ENCODE measurements around the gene BOD1L1. TPM values are rescaled to one million over a fixed set of nuclear protein-coding genes. Genes with fewer than 3 reads are reported as not detected.
A peak's percentile ranks its signal among the peaks of the same experiment; 100 is the strongest.

Gene BOD1L1
- total RNA-seq, 4 donors from 2014 or later: 30.3 to 39.8 (median 34.8) TPM

DNA sequence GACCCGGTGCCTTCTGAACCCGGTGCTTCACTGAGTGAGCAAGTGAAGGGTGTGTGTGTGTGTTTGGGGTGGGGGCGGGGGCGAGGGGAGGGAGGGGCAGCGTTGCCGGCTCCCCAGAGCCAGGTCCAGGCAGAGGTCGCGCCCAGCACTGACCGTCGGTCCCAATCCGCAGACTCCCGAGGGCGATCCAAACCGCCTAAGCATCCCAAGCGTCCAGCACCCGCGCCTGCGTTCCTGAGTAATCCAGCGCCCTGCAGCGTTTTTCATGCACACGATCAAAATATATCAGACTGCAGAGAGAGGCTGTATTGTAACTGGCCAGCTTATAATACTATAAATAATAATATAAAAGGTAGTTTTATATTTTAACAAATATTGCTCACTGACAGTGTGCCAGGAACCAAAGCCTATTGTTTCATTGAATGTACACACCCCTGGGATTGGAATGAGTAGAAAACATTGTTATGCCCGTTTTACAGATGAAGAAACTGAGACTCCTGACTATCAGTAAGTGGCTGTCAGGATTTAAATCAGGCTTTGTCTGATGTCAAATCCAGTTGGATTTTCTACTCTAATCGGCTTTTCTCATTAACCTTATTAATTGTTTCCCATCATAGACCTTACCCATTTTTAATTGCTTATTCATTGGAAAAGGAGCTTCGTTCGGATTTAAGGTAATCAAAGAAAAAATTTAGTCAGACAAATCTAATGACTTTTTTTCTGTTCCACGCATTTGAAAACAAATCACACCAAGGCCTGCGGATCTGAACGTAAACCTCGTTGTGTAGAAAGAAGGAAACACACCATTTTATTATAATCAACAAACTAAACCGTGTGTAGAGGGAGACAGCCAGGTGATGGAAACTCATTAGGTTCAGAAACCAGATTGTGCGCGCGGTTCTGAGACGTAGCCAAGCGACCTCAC is 79.2 kb downstream of the BOD1L1 start:
- Histone ChIP-seq H3K27ac (replicated peaks in 1 of 4) (peak overlapping the region; percentile 32 to 67 (median 43)), H3K4me3 (peak overlapping the region; percentile 46 to 62 (median 52)), H3K36me3 (no peaks in the 10 kb centered on the region), H3K27me3 (peaks cover 7 to 81% (median 60%) of the 10 kb centered on the region in 4 donors), H3K9me3 (peaks cover 0 to 6% (median 1%) of the 10 kb centered on the region in 4 donors), H3K4me1 (peaks cover 38 to 54% (median 47%) of the 10 kb centered on the region in 4 donors)
- 8% methylated on average over 31 of the region's 35 CpGs for WGBS
- no peak for DNase-seq (ENCODE audit: extremely low spot score)
- TF ChIP-seq EP300 (IDR thresholded peaks at IDR 0.05) (no peak), POLR2A (IDR thresholded peaks at IDR 0.05; ENCODE audit: low read depth) (no peak), POLR2AphosphoS5 (IDR thresholded peaks at IDR 0.05) (no peak)
- TF ChIP-seq, protein P1, sequence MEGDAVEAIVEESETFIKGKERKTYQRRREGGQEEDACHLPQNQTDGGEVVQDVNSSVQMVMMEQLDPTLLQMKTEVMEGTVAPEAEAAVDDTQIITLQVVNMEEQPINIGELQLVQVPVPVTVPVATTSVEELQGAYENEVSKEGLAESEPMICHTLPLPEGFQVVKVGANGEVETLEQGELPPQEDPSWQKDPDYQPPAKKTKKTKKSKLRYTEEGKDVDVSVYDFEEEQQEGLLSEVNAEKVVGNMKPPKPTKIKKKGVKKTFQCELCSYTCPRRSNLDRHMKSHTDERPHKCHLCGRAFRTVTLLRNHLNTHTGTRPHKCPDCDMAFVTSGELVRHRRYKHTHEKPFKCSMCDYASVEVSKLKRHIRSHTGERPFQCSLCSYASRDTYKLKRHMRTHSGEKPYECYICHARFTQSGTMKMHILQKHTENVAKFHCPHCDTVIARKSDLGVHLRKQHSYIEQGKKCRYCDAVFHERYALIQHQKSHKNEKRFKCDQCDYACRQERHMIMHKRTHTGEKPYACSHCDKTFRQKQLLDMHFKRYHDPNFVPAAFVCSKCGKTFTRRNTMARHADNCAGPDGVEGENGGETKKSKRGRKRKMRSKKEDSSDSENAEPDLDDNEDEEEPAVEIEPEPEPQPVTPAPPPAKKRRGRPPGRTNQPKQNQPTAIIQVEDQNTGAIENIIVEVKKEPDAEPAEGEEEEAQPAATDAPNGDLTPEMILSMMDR (IDR thresholded peaks at IDR 0.05): no peak
- intact Hi-C loops (cut with DNase I): loop anchor here (2.0 kb wide), 2 partner anchors 696 to 820 kb away; no protein-coding TSS in a partner anchor

GRCh38 chr4:13547485-13548041 is 80.0 kb downstream of the BOD1L1 start:
- H3K27ac ChIP-seq (replicated peaks in 1 of 4): peak overlapping the region; percentile 32 to 67 (median 43)
- H3K36me3 ChIP-seq: no peaks in the 10 kb centered on the region
- TF ChIP-seq, protein P1 (IDR thresholded peaks at IDR 0.05): no peak
- TF ChIP-seq EP300 (IDR thresholded peaks at IDR 0.05) (no peak), POLR2AphosphoS5 (IDR thresholded peaks at IDR 0.05) (no peak), POLR2A (IDR thresholded peaks at IDR 0.05; ENCODE audit: low read depth) (no peak)
- peak overlapping the region; percentile 46 to 62 (median 52) for H3K4me3 ChIP-seq
- 2% methylated on average over 22 of the region's 56 CpGs for WGBS
- DNase-seq (ENCODE audit: extremely low spot score): no peak
- H3K4me1 ChIP-seq: peaks cover 38 to 61% (median 50%) of the 10 kb centered on the region in 4 donors
- intact Hi-C loops (cut with DNase I): loop anchor here (2.0 kb wide), 2 partner anchors 695 to 819 kb away; no protein-coding TSS in a partner anchor
- H3K9me3 ChIP-seq: peaks cover 0 to 6% (median 1%) of the 10 kb centered on the region in 4 donors
- peaks cover 7 to 88% (median 67%) of the 10 kb centered on the region in 4 donors for H3K27me3 ChIP-seq

DNA sequence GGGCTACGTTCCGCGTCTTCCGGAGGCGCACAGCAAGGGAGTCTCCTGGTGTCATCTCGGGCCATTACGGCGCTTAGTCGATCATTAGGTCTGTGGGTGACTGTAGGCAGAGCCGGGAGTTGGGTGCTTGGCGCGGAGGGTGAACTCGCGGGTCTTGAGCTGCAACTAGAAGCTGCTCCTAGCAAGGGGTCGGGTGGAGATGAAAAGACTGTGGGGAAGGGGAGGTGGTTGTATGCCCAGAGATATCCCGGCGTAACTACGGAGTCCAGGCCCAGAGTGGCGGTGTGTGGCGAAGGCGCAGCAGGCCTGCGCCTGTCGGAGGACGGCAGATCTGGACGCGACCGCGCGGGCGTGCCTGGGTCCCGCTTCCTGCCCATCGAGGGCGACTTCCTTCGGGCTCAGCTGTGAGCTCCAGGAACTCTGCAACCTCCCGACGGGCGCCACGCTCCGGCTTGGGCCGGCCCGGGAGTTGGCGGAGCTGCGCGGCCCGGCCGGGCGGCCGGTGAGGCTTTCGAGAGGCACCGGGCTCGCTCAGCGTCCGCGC is 80.5 kb downstream of the BOD1L1 start:
- peak overlapping the region in 3 of 4 donors; percentile 39 to 67 (median 47) for H3K27ac ChIP-seq (replicated peaks in 1 of 4)
- no peak for DNase-seq (ENCODE audit: extremely low spot score)
- peaks cover 7 to 94% (median 72%) of the 10 kb centered on the region in 4 donors for H3K27me3 ChIP-seq
- peaks cover 0 to under 1% (median 0%) of the 10 kb centered on the region in 4 donors for H3K36me3 ChIP-seq
- H3K4me1 ChIP-seq: peaks cover 42 to 67% (median 55%) of the 10 kb centered on the region in 4 donors
- peaks cover 0 to 6% (median 0%) of the 10 kb centered on the region in 4 donors for H3K9me3 ChIP-seq
- peak overlapping the region; percentile 46 to 62 (median 52) for H3K4me3 ChIP-seq
- no peak for TF ChIP-seq POLR2AphosphoS5 (IDR thresholded peaks at IDR 0.05)
- TF ChIP-seq, protein P1 (IDR thresholded peaks at IDR 0.05): no peak
- TF ChIP-seq EP300 (IDR thresholded peaks at IDR 0.05): no peak
- TF ChIP-seq POLR2A (IDR thresholded peaks at IDR 0.05; ENCODE audit: low read depth): no peak
- 7% methylated on average over 51 of the region's 54 CpGs for WGBS
- intact Hi-C loops (cut with DNase I): no loop called here

- no peak for DNase-seq (ENCODE audit: extremely low spot score)
- Histone ChIP-seq H3K9me3 (peaks cover 0 to 4% (median 0%) of the 10 kb centered on the region in 4 donors), H3K27ac (replicated peaks in 1 of 4) (peak overlapping the region in 1 of 4 donors; percentile 47), H3K4me3 (peak overlapping the region; percentile 46 to 62 (median 52)), H3K36me3 (peaks cover 0 to 5% (median 0%) of the 10 kb centered on the region in 4 donors), H3K27me3 (peaks cover 7 to 100% (median 79%) of the 10 kb centered on the region in 4 donors), H3K4me1 (peaks cover 47 to 72% (median 61%) of the 10 kb centered on the region in 4 donors)
- intact Hi-C loops (cut with DNase I): no loop called here
- TF ChIP-seq POLR2A (IDR thresholded peaks at IDR 0.05; ENCODE audit: low read depth) (no peak), POLR2AphosphoS5 (IDR thresholded peaks at IDR 0.05) (no peak), EP300 (IDR thresholded peaks at IDR 0.05) (no peak)
- TF ChIP-seq, protein P1 (IDR thresholded peaks at IDR 0.05): no peak
- 37% methylated on average over 18 of the region's 18 CpGs for WGBS
Observed at GRCh38 chr4:13546142-13546940, 81.2 kb downstream of the BOD1L1 start.

All from esophagus muscularis mucosa (tissue), 4 donors.